Measurements from ENCODE around the gene TIA1. TPM values are rescaled to one million over a fixed set of nuclear protein-coding genes. Genes with fewer than 3 reads are reported as not detected.
A peak's percentile ranks its signal among the peaks of the same experiment; 100 is the strongest.

The TIA1 gene
- polyA plus RNA-seq, 1 donor from 2014 or later: 1,297 TPM

GRCh38 chr2:70192516-70192915 is 55.9 kb downstream of the TIA1 start:
- H3K27me3 ChIP-seq (ENCODE audit: insufficient read depth, low read depth, low read length): no peaks in the 10 kb centered on the region
- no peak overlapping the region for H3K27ac ChIP-seq (ENCODE audit: low read length)
- H3K4me2 ChIP-seq (ENCODE audit: low read length): no peak overlapping the region
- no peak overlapping the region for H2AFZ ChIP-seq (ENCODE audit: low read depth, low read length)
- H3K9me2 ChIP-seq (ENCODE audit: insufficient read depth, low read length): no peaks in the 10 kb centered on the region
- no peak overlapping the region for H3K9ac ChIP-seq (ENCODE audit: low read length)
- H3K4me3 ChIP-seq (ENCODE audit: low read length): no peak overlapping the region
- no peaks in the 10 kb centered on the region for H3K79me2 ChIP-seq (replicated peaks; ENCODE audit: insufficient read depth, low read length)
- no peaks in the 10 kb centered on the region for H4K20me1 ChIP-seq (ENCODE audit: insufficient read depth)
- H3F3A ChIP-seq (ENCODE audit: insufficient read depth, low read length, poor library complexity, severe bottlenecking): no peaks in the 10 kb centered on the region
- no peak for TF ChIP-seq CTCF (IDR thresholded peaks at IDR 0.05; ENCODE audit: poor library complexity, severe bottlenecking)
- TF ChIP-seq MXI1 (conservative IDR thresholded peaks at IDR 0.05; ENCODE audit: poor library complexity, severe bottlenecking): no peak
- no peak for TF ChIP-seq EZH2 (IDR thresholded peaks at IDR 0.05; ENCODE audit: borderline replicate concordance, insufficient read depth, low read length, poor library complexity, severe bottlenecking)
- no peak for TF ChIP-seq TAF1 (IDR thresholded peaks at IDR 0.05; ENCODE audit: low read depth)
- TF ChIP-seq REST (IDR thresholded peaks at IDR 0.05; ENCODE audit: borderline replicate concordance): no peak
- no peak for TF ChIP-seq RAD21 (conservative IDR thresholded peaks at IDR 0.05)
- no peak for TF ChIP-seq POLR2AphosphoS5 (IDR thresholded peaks at IDR 0.05)
- no peak for TF ChIP-seq EP300 (conservative IDR thresholded peaks at IDR 0.05; ENCODE audit: poor library complexity, severe bottlenecking)
- no peak for TF ChIP-seq SMC3 (conservative IDR thresholded peaks at IDR 0.05; ENCODE audit: poor library complexity)
- no peaks in the 10 kb centered on the region for H3K9me3 ChIP-seq (ENCODE audit: low read length)
- no peaks in the 10 kb centered on the region for H3K36me3 ChIP-seq (ENCODE audit: insufficient read depth, low read length)

GRCh38 chr2:70191244-70191735 is 57.1 kb downstream of the TIA1 start:
- H3K4me3 ChIP-seq (ENCODE audit: low read length): peak overlapping the region; percentile 83
- H4K20me1 ChIP-seq (ENCODE audit: insufficient read depth): no peaks in the 10 kb centered on the region
- TF ChIP-seq TAF1 (IDR thresholded peaks at IDR 0.05; ENCODE audit: low read depth) (no peak), CTCF (IDR thresholded peaks at IDR 0.05; ENCODE audit: poor library complexity, severe bottlenecking) (no peak)
- H3K4me2 ChIP-seq (ENCODE audit: low read length): no peak overlapping the region
- H3K27me3 ChIP-seq (ENCODE audit: insufficient read depth, low read depth, low read length): no peaks in the 10 kb centered on the region
- H3K9me2 ChIP-seq (ENCODE audit: insufficient read depth, low read length): no peaks in the 10 kb centered on the region
- peak overlapping the region; percentile 95 for H3K9ac ChIP-seq (ENCODE audit: low read length)
- peak overlapping the region; percentile 90 for H2AFZ ChIP-seq (ENCODE audit: low read depth, low read length)
- no peaks in the 10 kb centered on the region for H3K36me3 ChIP-seq (ENCODE audit: insufficient read depth, low read length)
- H3K27ac ChIP-seq (ENCODE audit: low read length): peak overlapping the region; percentile 97
- H3F3A ChIP-seq (ENCODE audit: insufficient read depth, low read length, poor library complexity, severe bottlenecking): no peaks in the 10 kb centered on the region
- H3K9me3 ChIP-seq (ENCODE audit: low read length): no peaks in the 10 kb centered on the region
- no peaks in the 10 kb centered on the region for H3K79me2 ChIP-seq (replicated peaks; ENCODE audit: insufficient read depth, low read length)
